Endothelial cell of umbilical vein (primary cell): ENCODE measurements around the gene L3MBTL3. TPM values are rescaled to one million over a fixed set of nuclear protein-coding genes. Genes with fewer than 3 reads are reported as not detected.

Experiments
- BruUV-seq: library from RNA; stranded (reverse); fragments of 400-500 nt; replicated peaks from 2 replicates; lab custom pipeline; 2021; lab: Mats Ljungman, UMichigan
- CTCF ChIA-PET: fragments of 300-600, 350-600 bp; sonication (Branson Sonifier 250); formaldehyde crosslinking; loops from one replicate; lab custom pipeline; 2021; ENCODE audit warnings: antibody characterized with exemption, inconsistent platforms; lab: Charles Lee
- POLR2A ChIA-PET: fragments of 300-600, 350-600 bp; sonication (Branson Sonifier 250); formaldehyde crosslinking; loops from one replicate; lab custom pipeline; 2021; ENCODE audit warnings: antibody characterized with exemption, inconsistent platforms; lab: Charles Lee
- DNase-seq: peaks from one replicate; pipeline ENCODE4 v3.0.0-alpha.2; 2011; ENCODE audit warnings: low read depth, low spot score
- FAIRE-seq: peaks from 2 replicates; lab custom pipeline; 2011; peaks lifted over from hg19 to GRCh38; lab: Jason Lieb, UNC
- H2AFZ ChIP-seq: 2 replicates; pipeline ENCODE4 v1.6.0; 2012; ENCODE audit warnings: low read depth, low read length, control low read depth, inconsistent platforms
- H3K27ac ChIP-seq: 2 replicates; pipeline ENCODE4 v1.5.1; 2011; ENCODE audit warnings: low read depth, mild to moderate bottlenecking, control low read depth, low read length, moderate library complexity; ENCODE audit not compliant: insufficient read depth
- H3K27me3 ChIP-seq, 2 experiments: 2 replicates each; pipeline versions ENCODE4 v1.6.0 to v1.6.1; 2011; ENCODE audit warnings: low read length in 2 of 2, mixed read lengths in 1 of 2; ENCODE audit not compliant: control insufficient read depth in 2 of 2, insufficient read depth in 2 of 2
- H3K36me3 ChIP-seq, 2 experiments: 2 replicates in 1 of 2; 3 replicates in 1 of 2; pipeline ENCODE4 v1.5.1; 2011; ENCODE audit warnings: low read length in 2 of 2, mild to moderate bottlenecking in 1 of 2, moderate library complexity in 1 of 2; ENCODE audit not compliant: control insufficient read depth in 2 of 2, insufficient read depth in 2 of 2; ENCODE audit errors: extremely low read depth in 1 of 2
- H3K4me1 ChIP-seq: 3 replicates; pipeline ENCODE4 v1.5.1; 2011; ENCODE audit warnings: mild to moderate bottlenecking, low read length; ENCODE audit not compliant: control insufficient read depth, insufficient read depth; ENCODE audit errors: extremely low read depth
- H3K4me2 ChIP-seq: 2 replicates; pipeline ENCODE4 v1.6.1; 2011; ENCODE audit warnings: low read length, control low read depth, mixed read lengths; ENCODE audit not compliant: insufficient read depth
- H3K4me3 ChIP-seq, 3 experiments: fragments of 200-600 bp in 1 of 3; sonication (generic), shearing (Covaris generic) in 1 of 3; replicated peaks in 1 of 3; 2 replicates each; pipeline ENCODE4 v1.5.1; 2011 to 2016; ENCODE audit warnings: control low read depth in 3 of 3, low read length in 3 of 3, mild to moderate bottlenecking in 2 of 3, inconsistent platforms in 1 of 3, low read depth in 1 of 3, moderate library complexity in 1 of 3; ENCODE audit not compliant: insufficient read depth in 1 of 3
- H3K79me2 ChIP-seq: 2 replicates; pipeline ENCODE4 v1.6.0; 2012; ENCODE audit warnings: low read length, inconsistent platforms; ENCODE audit not compliant: control insufficient read depth, insufficient read depth
- H3K9ac ChIP-seq: replicated peaks from 2 replicates; pipeline ENCODE3; 2011; ENCODE audit warnings: low read length, control low read depth; ENCODE audit not compliant: insufficient read depth; ENCODE audit errors: extremely low read depth
- H3K9me1 ChIP-seq: replicated peaks from 3 replicates; pipeline ENCODE4 v1.6.0; 2011; ENCODE audit warnings: mild to moderate bottlenecking, low read length; ENCODE audit not compliant: control insufficient read depth, insufficient read depth; ENCODE audit errors: extremely low read depth
- H3K9me3 ChIP-seq: replicated peaks from 2 replicates; pipeline ENCODE4 v1.5.1; 2012; ENCODE audit warnings: low read length, inconsistent platforms; ENCODE audit not compliant: control insufficient read depth, insufficient read depth
- H4K20me1 ChIP-seq: replicated peaks from 2 replicates; pipeline ENCODE3; 2011; ENCODE audit warnings: mild to moderate bottlenecking, low read length; ENCODE audit not compliant: control insufficient read depth, insufficient read depth; ENCODE audit errors: extremely low read depth
- CTCF ChIP-seq, 2 donors: IDR thresholded peaks; 1 replicate in 1 of 2; 2 replicates in 1 of 2; pipeline ENCODE4 v1.5.1; 2011; ENCODE audit warnings: low read length in 2 of 2, mild to moderate bottlenecking in 2 of 2, moderate library complexity in 2 of 2, control low read depth in 1 of 2, inconsistent platforms in 1 of 2, low read depth in 1 of 2; ENCODE audit not compliant: insufficient read depth in 1 of 2; ENCODE audit errors: extremely low read depth in 1 of 2
- EZH2 ChIP-seq: IDR thresholded peaks from 2 replicates; pipeline ENCODE4 v1.6.1; 2012; ENCODE audit warnings: borderline replicate concordance, low read depth, mild to moderate bottlenecking, moderate library complexity, low read length, inconsistent platforms; ENCODE audit not compliant: severe bottlenecking
- FOS ChIP-seq: IDR thresholded peaks from 2 replicates; pipeline ENCODE4 v1.6.1; 2011; ENCODE audit warnings: mild to moderate bottlenecking, low read length, moderate library complexity, borderline replicate concordance; ENCODE audit not compliant: insufficient read depth
- GATA2 ChIP-seq: IDR thresholded peaks from 2 replicates; pipeline ENCODE4 v1.7.0; 2011; ENCODE audit warnings: low read depth, mild to moderate bottlenecking, moderate library complexity, mixed read lengths, low read length; ENCODE audit not compliant: insufficient read length, insufficient read depth
- JUN ChIP-seq: IDR thresholded peaks from 2 replicates; pipeline ENCODE4 v1.6.1; 2011; ENCODE audit warnings: borderline replicate concordance, low read depth; ENCODE audit not compliant: insufficient read length, insufficient read depth
- MAX ChIP-seq: IDR thresholded peaks from 2 replicates; pipeline ENCODE4 v1.6.1; 2011; ENCODE audit not compliant: insufficient read depth, insufficient read length
- MYC ChIP-seq: IDR thresholded peaks from one replicate; pipeline ENCODE4 v1.6.1; 2011; ENCODE audit warnings: mild to moderate bottlenecking, low read depth, low read length
- POLR2A ChIP-seq: IDR thresholded peaks from 2 replicates; pipeline ENCODE4 v1.6.1; 2012; ENCODE audit warnings: low read depth, mild to moderate bottlenecking, control low read depth, low read length
- POLR2AphosphoS5 ChIP-seq: IDR thresholded peaks from 2 replicates; pipeline ENCODE4 v1.6.1; 2012; ENCODE audit warnings: low read depth, mild to moderate bottlenecking, control low read depth, low read length, moderate library complexity; ENCODE audit not compliant: insufficient read depth
- dilution Hi-C: fragments of 300-500 bp; cut with MboI; formaldehyde crosslinking; loops from one replicate; pipeline ENCODE4 v1.15.0; 2019; ENCODE audit warnings: low sequenced_read_pairs; ENCODE audit not compliant: extremely low pct_ligation_motif_present
- intact Hi-C: fragments of 100-400 bp; cut with micrococcal nuclease; formaldehyde crosslinking; loops from one replicate; pipeline ENCODE4 v1.10.0; 2022
- polyA plus RNA-seq, 4 experiments: library from polyadenylated mRNA; depleted of rRNA in 3 of 4; stranded (reverse) in 3 of 4; unstranded in 1 of 4; fragments of >200 nt; gene quantifications; 2 replicates each; pipeline versions ENCODE4 v1.2.1 to v1.2.3, GENCODE V29; 2011 to 2012; ENCODE audit warnings: missing spikeins in 1 of 4
- total RNA-seq: library from RNA; stranded (reverse); gene quantifications from 2 replicates; pipeline ENCODE4 v1.2.3, GENCODE V29; 2021

L3MBTL3 gene
- total and polyA plus RNA-seq, 2 donors (not counting 3 experiments of a cell fraction or from before 2014, with no cell fraction given), result 26.5 to 86.1 TPM

- intact Hi-C loops, result no loop called here
Observed at GRCh38 chr6:130140084-130140483, 121.7 kb downstream of the L3MBTL3 start.

More at GRCh38 chr6:130140084-130140483, 121.7 kb downstream of the L3MBTL3 start:
- no peaks in the 10 kb centered on the region for H3K27me3 ChIP-seq
- H4K20me1 ChIP-seq, result no peaks in the 10 kb centered on the region
- H2AFZ ChIP-seq, result no peak overlapping the region
- no peaks in the 10 kb centered on the region for H3K79me2 ChIP-seq
- ChIA-PET POLR2A (no interaction called here), CTCF (interaction anchor here (0.8 kb wide), 1 partner anchor 610 kb away, joined by 3 read pairs; no protein-coding TSS in a partner anchor)
- no peak overlapping the region for H3K4me3 ChIP-seq
- no peak for TF ChIP-seq POLR2AphosphoS5
- no peak for TF ChIP-seq MYC
- no peak for TF ChIP-seq JUN
- TF ChIP-seq EZH2, result no peak
- TF ChIP-seq GATA2, result no peak
- no peak for TF ChIP-seq POLR2A
- no peak for TF ChIP-seq FOS
- TF ChIP-seq MAX, result no peak
- TF ChIP-seq CTCF (IDR thresholded peaks at IDR 0.05; ENCODE audit: extremely low read depth in 1 of 2, insufficient read depth in 1 of 2, low read depth in 1 of 2, low read length in 2 of 2), result no peak
- H3K4me2 ChIP-seq, result no peak overlapping the region
- DNase-seq (no peak), FAIRE-seq (no peak)
- TSS peak; percentile 37 for BruUV-seq
- H3K9me3 ChIP-seq, result no peaks in the 10 kb centered on the region
- H3K4me1 ChIP-seq, result peaks cover 4% of the 10 kb centered on the region
- peaks cover 16% of the 10 kb centered on the region in 2 experiments for H3K36me3 ChIP-seq
- no peaks in the 10 kb centered on the region for H3K9me1 ChIP-seq
- no peak overlapping the region for H3K27ac ChIP-seq
- dilution Hi-C loops, result no loop called here
- no peak overlapping the region for H3K9ac ChIP-seq
